Suprapubic skin (tissue), 4 donors: ENCODE measurements around the gene MARCHF3. TPM values are rescaled to one million over a fixed set of nuclear protein-coding genes. Genes with fewer than 3 reads are reported as not detected.
A peak's percentile ranks its signal among the peaks of the same experiment; 100 is the strongest.
"Not testable (repeated sequence)": the region's sequence is repeated elsewhere in the genome, so short reads cannot be mapped to it uniquely, and the experiment has no call there.

Experiments used
- DNase-seq, 2 donors: peaks; one replicate each; pipeline ENCODE4 v3.0.0-alpha.2; 2019; ENCODE audit warnings: low spot score in 2 of 2
- H3K27ac ChIP-seq: fragments of 200-600 bp; sonication (generic); one replicate; pipeline ENCODE4 v1.5.1; 2019
- H3K27me3 ChIP-seq: fragments of 200-600 bp; sonication (generic); one replicate; pipeline ENCODE4 v1.5.1; 2019
- H3K36me3 ChIP-seq: fragments of 200-600 bp; sonication (generic); one replicate; pipeline ENCODE4 v1.5.1; 2019
- H3K4me1 ChIP-seq: fragments of 200-600 bp; sonication (generic); one replicate; pipeline ENCODE4 v1.5.1; 2019
- H3K4me3 ChIP-seq: fragments of 200-600 bp; sonication (generic); one replicate; pipeline ENCODE4 v1.5.1; 2019; ENCODE audit warnings: mild to moderate bottlenecking
- H3K9me3 ChIP-seq: fragments of 200-600 bp; sonication (generic); one replicate; pipeline ENCODE4 v1.5.1; 2019
- EP300 ChIP-seq: sonication (generic); formaldehyde crosslinking; IDR thresholded peaks from one replicate; pipeline ENCODE4 v1.6.1; 2017; ENCODE audit warnings: antibody characterized with exemption
- POLR2A ChIP-seq, 2 donors: fragments of 450-650 bp; IDR thresholded peaks; one replicate each; pipeline ENCODE4 v1.6.1; 2017; ENCODE audit warnings: antibody characterized with exemption in 2 of 2, mild to moderate bottlenecking in 2 of 2, moderate library complexity in 2 of 2
- POLR2AphosphoS5 ChIP-seq, 3 donors: sonication (generic); formaldehyde crosslinking; IDR thresholded peaks; one replicate each; pipeline ENCODE4 v1.6.1; 2017; ENCODE audit warnings: antibody characterized with exemption in 3 of 3
- WGBS: methylation state at CpG from one replicate; pipeline ENCODE4 v1.1.5; 2018; 5-methylcytosine and 5-hydroxymethylcytosine counted together
- total RNA-seq, 4 donors: library from RNA; depleted of rRNA; stranded (reverse); fragments of >200 nt; gene quantifications; one replicate each; pipeline ENCODE4 v1.1.0, GENCODE V29; 2016
- TF ChIP-seq, protein P1 (sequence below), 2 donors: fragments of 200-600 bp in 1 of 2; fragments of 450-650 bp in 1 of 2; sonication (generic) in 1 of 2; IDR thresholded peaks; one replicate each; pipeline ENCODE4 v1.5.1; 2016 to 2019; ENCODE audit warnings: antibody characterized with exemption in 2 of 2, mild to moderate bottlenecking in 1 of 2, moderate library complexity in 1 of 2

The MARCHF3 gene
- total RNA-seq, 4 donors from 2014 or later, result 13.9 to 34.8 (median 27.0) TPM

DNA sequence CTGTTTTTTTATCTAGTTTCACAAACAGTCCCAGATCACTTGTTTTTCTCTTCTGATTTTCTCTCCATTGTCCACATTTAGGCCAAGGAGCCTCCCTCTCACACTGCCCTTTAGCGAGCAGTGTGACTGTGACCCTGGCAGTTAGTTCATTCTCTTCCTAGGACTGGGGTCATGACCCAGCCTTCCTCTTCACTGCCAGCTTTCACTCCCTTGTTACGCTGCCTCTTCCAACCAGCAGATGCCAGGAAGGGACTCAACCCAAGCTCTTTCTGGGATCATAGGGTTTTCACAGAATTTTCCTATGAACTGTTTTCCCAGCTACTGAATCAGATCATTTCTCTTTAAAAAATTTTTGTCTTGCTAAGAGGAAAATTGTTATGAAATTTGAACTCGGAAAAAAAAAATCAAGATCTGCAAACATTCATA, 182.5 kb downstream of the MARCHF3 start:
- Histone ChIP-seq H3K27ac (peak overlapping the region; percentile 57), H3K27me3 (no peaks in the 10 kb centered on the region), H3K4me1 (peaks cover 27% of the 10 kb centered on the region), H3K36me3 (no peaks in the 10 kb centered on the region), H3K9me3 (no peaks in the 10 kb centered on the region), H3K4me3 (no peak overlapping the region)
- no peak for DNase-seq
- TF ChIP-seq POLR2A (IDR thresholded peaks at IDR 0.05), result no peak
- no peak for TF ChIP-seq POLR2AphosphoS5 (IDR thresholded peaks at IDR 0.05)
- WGBS, result 48% methylated on average over 3 of the region's 3 CpGs

- peak overlapping the region; percentile 28 for H3K27ac ChIP-seq
Observed at GRCh38 chr5:126847456-126847820, 182.9 kb downstream of the MARCHF3 start.

DNA sequence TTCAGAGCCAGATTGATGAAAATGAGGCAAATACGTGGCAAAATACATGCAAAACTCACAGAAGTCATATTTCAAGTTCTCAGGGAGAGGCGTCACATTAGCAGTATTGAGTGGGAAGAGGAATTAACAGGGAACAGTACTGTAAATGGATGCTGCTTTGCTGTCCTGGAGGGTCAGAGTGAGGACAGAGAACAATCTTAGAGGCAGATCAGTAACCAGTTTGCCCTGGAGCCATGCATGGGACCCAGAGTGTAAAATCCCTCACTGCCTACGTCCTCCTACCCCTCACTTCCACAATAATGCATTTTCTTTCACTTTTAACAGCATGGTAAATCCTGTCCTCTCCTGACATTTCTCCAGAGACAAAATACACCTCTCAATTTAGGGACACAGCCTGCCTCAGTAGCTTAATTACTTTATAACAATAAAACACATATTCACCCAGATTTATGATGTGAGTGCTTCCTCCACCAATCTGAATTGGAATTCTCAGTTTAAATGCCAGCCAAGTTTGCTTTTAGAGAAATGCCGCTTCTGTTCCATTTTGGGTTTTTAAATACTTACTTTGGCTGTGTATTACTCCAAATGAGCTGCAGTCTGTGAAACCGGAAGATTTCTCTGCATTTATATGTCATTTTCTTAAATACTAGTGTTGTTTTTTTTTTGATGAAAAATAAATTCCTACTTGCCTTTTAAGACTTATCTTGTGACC, 183.5 kb downstream of the MARCHF3 start:
- DNase-seq, result no peak
- Histone ChIP-seq H3K27ac (peak overlapping the region; percentile 28), H3K36me3 (no peaks in the 10 kb centered on the region), H3K4me3 (no peak overlapping the region), H3K4me1 (peaks cover 24% of the 10 kb centered on the region), H3K27me3 (no peaks in the 10 kb centered on the region), H3K9me3 (no peaks in the 10 kb centered on the region)
- 67% methylated on average over 5 of the region's 5 CpGs for WGBS
- TF ChIP-seq POLR2A (IDR thresholded peaks at IDR 0.05) (no peak), EP300 (no peak)
- TF ChIP-seq, protein P1, sequence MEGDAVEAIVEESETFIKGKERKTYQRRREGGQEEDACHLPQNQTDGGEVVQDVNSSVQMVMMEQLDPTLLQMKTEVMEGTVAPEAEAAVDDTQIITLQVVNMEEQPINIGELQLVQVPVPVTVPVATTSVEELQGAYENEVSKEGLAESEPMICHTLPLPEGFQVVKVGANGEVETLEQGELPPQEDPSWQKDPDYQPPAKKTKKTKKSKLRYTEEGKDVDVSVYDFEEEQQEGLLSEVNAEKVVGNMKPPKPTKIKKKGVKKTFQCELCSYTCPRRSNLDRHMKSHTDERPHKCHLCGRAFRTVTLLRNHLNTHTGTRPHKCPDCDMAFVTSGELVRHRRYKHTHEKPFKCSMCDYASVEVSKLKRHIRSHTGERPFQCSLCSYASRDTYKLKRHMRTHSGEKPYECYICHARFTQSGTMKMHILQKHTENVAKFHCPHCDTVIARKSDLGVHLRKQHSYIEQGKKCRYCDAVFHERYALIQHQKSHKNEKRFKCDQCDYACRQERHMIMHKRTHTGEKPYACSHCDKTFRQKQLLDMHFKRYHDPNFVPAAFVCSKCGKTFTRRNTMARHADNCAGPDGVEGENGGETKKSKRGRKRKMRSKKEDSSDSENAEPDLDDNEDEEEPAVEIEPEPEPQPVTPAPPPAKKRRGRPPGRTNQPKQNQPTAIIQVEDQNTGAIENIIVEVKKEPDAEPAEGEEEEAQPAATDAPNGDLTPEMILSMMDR (IDR thresholded peaks at IDR 0.05), result no peak

More at GRCh38 chr5:126847456-126847820, 182.9 kb downstream of the MARCHF3 start:
- no peaks in the 10 kb centered on the region for H3K36me3 ChIP-seq
- TF ChIP-seq, protein P1 (IDR thresholded peaks at IDR 0.05), result no peak
- no peaks in the 10 kb centered on the region for H3K27me3 ChIP-seq
- 75% methylated on average over 4 of the region's 4 CpGs for WGBS
- H3K9me3 ChIP-seq, result no peaks in the 10 kb centered on the region
- peaks cover 25% of the 10 kb centered on the region for H3K4me1 ChIP-seq
- H3K4me3 ChIP-seq, result no peak overlapping the region
- no peak for DNase-seq

DNA sequence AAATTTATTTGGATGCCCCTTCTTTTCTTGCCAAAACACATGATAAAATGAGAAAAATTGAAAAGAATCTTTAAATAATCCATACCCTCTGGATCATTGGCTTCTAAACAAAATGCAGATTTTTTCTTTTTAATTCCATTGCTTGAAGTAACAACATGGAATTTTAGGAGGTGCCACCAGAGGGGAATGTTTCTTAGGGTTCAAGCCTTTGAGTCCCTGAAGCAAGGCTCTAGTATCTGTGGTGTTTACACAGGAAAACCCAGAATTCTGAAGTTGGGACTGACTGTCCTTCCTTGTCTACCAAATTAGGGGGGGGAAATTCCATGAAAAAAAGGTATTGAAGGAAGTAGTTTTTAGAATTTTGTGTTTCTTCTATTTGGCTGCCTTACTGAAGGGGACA, 184.0 kb downstream of the MARCHF3 start:
- no peak for DNase-seq
- no peak for TF ChIP-seq POLR2A (IDR thresholded peaks at IDR 0.05)
- TF ChIP-seq EP300, result no peak
- TF ChIP-seq, protein P1 (IDR thresholded peaks at IDR 0.05), result no peak
- TF ChIP-seq POLR2AphosphoS5 (IDR thresholded peaks at IDR 0.05), result no peak
- no peak overlapping the region for H3K27ac ChIP-seq
- H3K36me3 ChIP-seq, result no peaks in the 10 kb centered on the region
- H3K4me1 ChIP-seq, result peaks cover 24% of the 10 kb centered on the region
- no peak overlapping the region for H3K4me3 ChIP-seq
- no peaks in the 10 kb centered on the region for H3K27me3 ChIP-seq
- H3K9me3 ChIP-seq, result no peaks in the 10 kb centered on the region

DNA sequence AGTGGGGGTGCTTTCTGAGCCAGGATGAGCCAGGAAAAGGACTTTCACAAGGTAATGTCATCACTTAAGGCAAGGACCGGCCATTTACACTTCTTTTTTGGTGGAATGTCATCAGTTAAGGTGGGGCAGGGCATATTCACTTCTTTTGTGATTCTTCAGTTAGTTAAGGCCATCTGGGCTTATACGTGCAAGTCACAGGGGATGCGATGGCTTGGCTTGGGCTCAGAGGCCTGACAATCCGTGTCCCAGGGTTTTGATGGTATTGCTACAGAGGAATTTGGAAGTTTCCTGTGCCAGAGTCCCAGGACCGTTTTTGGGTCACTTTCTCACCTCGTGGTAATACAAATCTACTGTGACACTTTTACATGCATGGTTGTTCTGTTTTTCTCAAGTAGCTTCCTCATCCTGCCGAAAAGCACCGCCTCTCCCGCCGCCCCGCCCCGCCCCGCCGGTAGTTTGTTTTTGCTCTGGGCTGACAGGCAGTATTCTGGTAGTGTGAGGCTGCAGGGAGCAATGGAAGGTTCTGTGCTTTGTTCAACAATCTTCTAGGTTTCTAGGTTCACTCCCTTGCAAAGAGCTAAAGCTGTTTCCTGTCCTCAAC, 184.8 kb downstream of the MARCHF3 start:
- H3K4me1 ChIP-seq, result peaks cover 24% of the 10 kb centered on the region
- 24% methylated on average over 14 of the region's 14 CpGs for WGBS
- not testable (repeated sequence) for H3K4me3 ChIP-seq, H3K27me3 ChIP-seq, DNase-seq, H3K9me3 ChIP-seq, H3K36me3 ChIP-seq, H3K27ac ChIP-seq

GRCh38 chr5:126843375-126843774, 187.0 kb downstream of the MARCHF3 start:
- not testable (repeated sequence) for DNase-seq, H3K27ac ChIP-seq, H3K9me3 ChIP-seq, H3K36me3 ChIP-seq, H3K27me3 ChIP-seq, H3K4me3 ChIP-seq
- peaks cover 22% of the 10 kb centered on the region for H3K4me1 ChIP-seq
- 75% methylated on average over 11 of the region's 11 CpGs for WGBS

- DNase-seq, H3K27me3 ChIP-seq, H3K4me1 ChIP-seq, H3K36me3 ChIP-seq, H3K27ac ChIP-seq, H3K9me3 ChIP-seq, H3K4me3 ChIP-seq: not testable (repeated sequence)
- 95% methylated on average over 7 of the region's 7 CpGs for WGBS
Observed at GRCh38 chr5:126839407-126839806, 191.0 kb downstream of the MARCHF3 start.
